ENCODE data around the gene IL5. TPM values are rescaled to one million over a fixed set of nuclear protein-coding genes. Genes with fewer than 3 reads are reported as not detected.
A peak's percentile ranks its signal among the peaks of the same experiment; 100 is the strongest.

Gene IL5
- total RNA-seq, 1 donor from 2014 or later, result not detected

- H3K4me3 ChIP-seq, result no peak overlapping the region
These were observed 49.5 kb downstream of the IL5 start for GRCh38 chr5:132493821-132494220.

DNA sequence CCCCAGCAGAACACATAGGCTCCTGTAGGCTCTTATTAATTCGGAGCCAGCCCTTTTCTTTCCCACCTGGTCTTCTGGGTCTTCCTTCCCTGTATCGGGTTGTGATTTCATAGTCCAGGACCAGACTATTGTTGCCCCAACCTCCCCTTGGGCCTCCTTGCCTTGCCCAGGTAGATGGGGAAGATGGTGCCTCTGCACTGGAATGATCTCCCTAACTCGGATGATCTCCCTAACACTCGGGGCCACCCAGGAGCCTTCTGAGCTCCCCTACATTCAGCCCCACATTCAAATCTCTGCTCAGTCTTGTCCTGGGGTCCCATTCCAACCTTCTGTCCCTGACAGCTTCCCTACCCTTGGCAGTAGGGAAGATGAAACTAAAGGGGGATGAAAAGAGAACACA lies 50.1 kb downstream of the IL5 start:
- intact Hi-C loops (cut with DNase I), result no loop called here
- H3K9me3 ChIP-seq, result no peaks in the 10 kb centered on the region
- H3K4me1 ChIP-seq, result peaks cover 53% of the 10 kb centered on the region
- H3K36me3 ChIP-seq, result peaks cover 8% of the 10 kb centered on the region
- H3K4me3 ChIP-seq, result no peak overlapping the region
- no peak for ATAC-seq
- no peak overlapping the region for H3K27ac ChIP-seq
- TF ChIP-seq, protein P1, sequence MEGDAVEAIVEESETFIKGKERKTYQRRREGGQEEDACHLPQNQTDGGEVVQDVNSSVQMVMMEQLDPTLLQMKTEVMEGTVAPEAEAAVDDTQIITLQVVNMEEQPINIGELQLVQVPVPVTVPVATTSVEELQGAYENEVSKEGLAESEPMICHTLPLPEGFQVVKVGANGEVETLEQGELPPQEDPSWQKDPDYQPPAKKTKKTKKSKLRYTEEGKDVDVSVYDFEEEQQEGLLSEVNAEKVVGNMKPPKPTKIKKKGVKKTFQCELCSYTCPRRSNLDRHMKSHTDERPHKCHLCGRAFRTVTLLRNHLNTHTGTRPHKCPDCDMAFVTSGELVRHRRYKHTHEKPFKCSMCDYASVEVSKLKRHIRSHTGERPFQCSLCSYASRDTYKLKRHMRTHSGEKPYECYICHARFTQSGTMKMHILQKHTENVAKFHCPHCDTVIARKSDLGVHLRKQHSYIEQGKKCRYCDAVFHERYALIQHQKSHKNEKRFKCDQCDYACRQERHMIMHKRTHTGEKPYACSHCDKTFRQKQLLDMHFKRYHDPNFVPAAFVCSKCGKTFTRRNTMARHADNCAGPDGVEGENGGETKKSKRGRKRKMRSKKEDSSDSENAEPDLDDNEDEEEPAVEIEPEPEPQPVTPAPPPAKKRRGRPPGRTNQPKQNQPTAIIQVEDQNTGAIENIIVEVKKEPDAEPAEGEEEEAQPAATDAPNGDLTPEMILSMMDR (IDR thresholded peaks at IDR 0.05), result no peak
- no peak for DNase-seq
- H3K27me3 ChIP-seq, result no peaks in the 10 kb centered on the region

More at GRCh38 chr5:132493821-132494220, 49.5 kb downstream of the IL5 start:
- no peak for DNase-seq
- intact Hi-C loops (cut with DNase I), result no loop called here
- TF ChIP-seq, protein P1 (IDR thresholded peaks at IDR 0.05), result no peak
- H3K36me3 ChIP-seq, result peaks cover 3% of the 10 kb centered on the region
- H3K9me3 ChIP-seq, result no peaks in the 10 kb centered on the region
- no peaks in the 10 kb centered on the region for H3K27me3 ChIP-seq
- peak overlapping the region; percentile 96 for H3K27ac ChIP-seq
- H3K4me1 ChIP-seq, result peaks cover 50% of the 10 kb centered on the region
- no peak for ATAC-seq

GRCh38 chr5:132492386-132493125 lies 50.8 kb downstream of the IL5 start:
- intact Hi-C loops (cut with DNase I), result no loop called here

More at GRCh38 chr5:132492386-132493125, 50.8 kb downstream of the IL5 start:
- no peaks in the 10 kb centered on the region for H3K27me3 ChIP-seq
- ATAC-seq (no peak), DNase-seq (no peak)
- H3K27ac ChIP-seq, result peak overlapping the region; percentile 98
- TF ChIP-seq, protein P1 (IDR thresholded peaks at IDR 0.05), result no peak
- H3K9me3 ChIP-seq, result no peaks in the 10 kb centered on the region
- no peak overlapping the region for H3K4me3 ChIP-seq
- H3K36me3 ChIP-seq, result peaks cover 14% of the 10 kb centered on the region
- H3K4me1 ChIP-seq, result peaks cover 53% of the 10 kb centered on the region

Other genes with a start within 250 kb of the IL5 start
- 1.8 TPM for gene SLC22A4, start 249.1 kb downstream of the IL5 start, total RNA-seq
- 10.2 TPM for gene SLC22A5, start 173.8 kb downstream of the IL5 start, total RNA-seq
- 59.5 TPM for gene IRF1, start 52.7 kb downstream of the IL5 start, total RNA-seq
- 32.8 TPM for gene RAD50, start 13.5 kb upstream of the IL5 start, total RNA-seq
- gene IL13, start 114.7 kb upstream of the IL5 start, total RNA-seq, result not detected
- gene IL4, start 130.5 kb upstream of the IL5 start, total RNA-seq, result not detected
- 10.5 TPM for gene KIF3A, start 194.0 kb upstream of the IL5 start, total RNA-seq
- gene CCNI2, start 203.9 kb upstream of the IL5 start, total RNA-seq, result 0.55 TPM
- 42.6 TPM for gene SEPTIN8, start 233.7 kb upstream of the IL5 start, total RNA-seq